IPS-18c (cell line): Measurements from ENCODE around the gene AP1G2.
"Not testable (repeated sequence)": the region's sequence is repeated elsewhere in the genome, so short reads cannot be mapped to it uniquely, and the experiment has no call there.

ENCODE experiments used
- H3K4me3 ChIP-seq: 2 replicates; pipeline ENCODE4 v1.7.0; 2013; ENCODE audit warnings: low read depth, mild to moderate bottlenecking, low read length, moderate library complexity; ENCODE audit not compliant: insufficient read depth
- H3K9me3 ChIP-seq: one replicate; pipeline ENCODE4 v1.6.1; 2013; ENCODE audit warnings: mild to moderate bottlenecking, low read length, moderate library complexity; ENCODE audit not compliant: control insufficient read depth, insufficient read depth

AP1G2 gene, protein sequence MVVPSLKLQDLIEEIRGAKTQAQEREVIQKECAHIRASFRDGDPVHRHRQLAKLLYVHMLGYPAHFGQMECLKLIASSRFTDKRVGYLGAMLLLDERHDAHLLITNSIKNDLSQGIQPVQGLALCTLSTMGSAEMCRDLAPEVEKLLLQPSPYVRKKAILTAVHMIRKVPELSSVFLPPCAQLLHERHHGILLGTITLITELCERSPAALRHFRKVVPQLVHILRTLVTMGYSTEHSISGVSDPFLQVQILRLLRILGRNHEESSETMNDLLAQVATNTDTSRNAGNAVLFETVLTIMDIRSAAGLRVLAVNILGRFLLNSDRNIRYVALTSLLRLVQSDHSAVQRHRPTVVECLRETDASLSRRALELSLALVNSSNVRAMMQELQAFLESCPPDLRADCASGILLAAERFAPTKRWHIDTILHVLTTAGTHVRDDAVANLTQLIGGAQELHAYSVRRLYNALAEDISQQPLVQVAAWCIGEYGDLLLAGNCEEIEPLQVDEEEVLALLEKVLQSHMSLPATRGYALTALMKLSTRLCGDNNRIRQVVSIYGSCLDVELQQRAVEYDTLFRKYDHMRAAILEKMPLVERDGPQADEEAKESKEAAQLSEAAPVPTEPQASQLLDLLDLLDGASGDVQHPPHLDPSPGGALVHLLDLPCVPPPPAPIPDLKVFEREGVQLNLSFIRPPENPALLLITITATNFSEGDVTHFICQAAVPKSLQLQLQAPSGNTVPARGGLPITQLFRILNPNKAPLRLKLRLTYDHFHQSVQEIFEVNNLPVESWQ

DNA sequence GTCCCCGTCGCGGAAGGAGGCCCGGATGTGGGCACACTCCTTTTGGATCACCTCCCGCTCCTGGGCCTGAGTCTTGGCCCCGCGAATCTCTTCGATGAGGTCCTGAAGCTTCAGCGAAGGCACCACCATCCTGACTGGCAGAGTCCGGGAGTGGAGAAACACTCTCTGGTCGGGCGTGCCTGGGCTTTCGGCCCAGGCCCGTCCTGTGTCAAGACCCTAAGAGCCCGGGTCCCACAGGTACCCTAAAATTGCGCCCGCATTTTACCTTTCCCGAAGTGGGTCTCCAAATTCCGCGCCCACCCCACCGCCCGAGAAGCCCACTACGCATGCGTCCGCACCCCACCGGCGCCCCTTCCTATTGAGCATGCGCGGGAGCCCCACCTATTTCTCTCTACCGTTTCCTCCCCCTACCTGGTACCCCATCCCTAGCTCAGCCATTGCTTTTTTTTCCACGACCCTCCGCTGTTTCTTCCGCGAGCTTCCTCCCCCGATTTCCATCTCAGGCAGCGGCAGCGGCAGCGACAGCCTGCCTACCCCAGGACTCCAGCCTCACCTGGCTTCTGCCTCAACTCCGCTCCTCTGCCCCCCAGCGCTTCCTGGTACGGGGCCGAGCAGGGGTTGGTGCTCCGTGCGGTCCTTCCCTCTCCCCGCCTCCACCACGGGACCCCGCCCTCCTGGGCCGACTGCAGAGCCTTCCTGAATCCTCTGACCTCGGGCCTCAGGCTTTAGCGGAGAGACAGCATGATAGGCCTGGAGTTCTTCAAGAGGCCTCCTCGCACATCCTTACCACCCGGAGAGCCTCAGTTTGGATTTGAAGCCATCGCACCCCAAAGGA is at the start of gene AP1G2:
Gene AP1G2 (minus strand): TSS at position 606 of the 835 bp plus-strand sequence. CDS start 477 bp downstream, at position 129.
- Histone ChIP-seq H3K9me3 (peaks cover 2% of the 10 kb centered on the region), H3K4me3 (peak within 1 kb of the TSS; percentile 93)

DNA sequence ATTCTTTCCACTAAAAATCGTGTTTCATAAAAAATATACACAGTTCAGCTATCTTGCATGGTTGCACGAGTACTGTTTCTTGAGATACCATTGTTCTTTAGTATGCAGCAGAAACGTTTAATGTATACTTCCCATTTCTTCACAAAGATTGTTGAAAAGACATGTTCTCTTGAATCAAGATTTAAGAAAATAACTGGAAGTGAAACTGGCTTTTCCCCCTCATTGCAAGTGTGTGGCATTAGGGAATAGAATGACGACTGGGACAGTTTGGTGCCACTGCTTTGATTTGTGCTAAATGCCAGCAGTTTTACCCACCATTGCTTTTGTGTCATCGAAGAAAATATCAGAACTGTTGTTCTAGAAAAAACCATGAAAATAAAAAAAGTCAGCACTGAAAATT is 48.3 kb upstream of the AP1G2 start:
- Histone ChIP-seq H3K9me3 (no peaks in the 10 kb centered on the region), H3K4me3 (no peak overlapping the region)

DNA sequence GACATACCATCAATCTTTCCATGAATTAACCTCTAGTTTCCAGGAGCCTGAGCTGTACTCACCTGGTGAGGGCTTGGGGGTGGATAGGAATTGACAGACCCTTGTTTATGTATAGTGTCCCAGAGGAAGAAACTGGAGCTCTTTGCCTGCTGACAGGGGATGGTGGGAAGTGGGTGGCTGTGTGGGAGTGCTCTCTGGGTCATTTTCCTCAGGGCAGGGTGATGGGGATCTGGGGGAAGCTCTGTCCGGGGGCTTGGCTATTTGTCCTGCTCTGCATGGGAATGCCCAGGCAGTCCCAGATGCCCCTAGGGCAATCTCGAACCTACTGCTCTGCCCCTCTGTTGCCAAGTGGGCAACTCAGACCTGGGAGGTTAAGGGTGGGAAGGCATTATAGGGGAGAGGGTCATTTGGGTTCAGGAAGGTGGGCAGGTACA is 46.8 kb upstream of the AP1G2 start:
- H3K4me3 ChIP-seq: no peak overlapping the region

DNA sequence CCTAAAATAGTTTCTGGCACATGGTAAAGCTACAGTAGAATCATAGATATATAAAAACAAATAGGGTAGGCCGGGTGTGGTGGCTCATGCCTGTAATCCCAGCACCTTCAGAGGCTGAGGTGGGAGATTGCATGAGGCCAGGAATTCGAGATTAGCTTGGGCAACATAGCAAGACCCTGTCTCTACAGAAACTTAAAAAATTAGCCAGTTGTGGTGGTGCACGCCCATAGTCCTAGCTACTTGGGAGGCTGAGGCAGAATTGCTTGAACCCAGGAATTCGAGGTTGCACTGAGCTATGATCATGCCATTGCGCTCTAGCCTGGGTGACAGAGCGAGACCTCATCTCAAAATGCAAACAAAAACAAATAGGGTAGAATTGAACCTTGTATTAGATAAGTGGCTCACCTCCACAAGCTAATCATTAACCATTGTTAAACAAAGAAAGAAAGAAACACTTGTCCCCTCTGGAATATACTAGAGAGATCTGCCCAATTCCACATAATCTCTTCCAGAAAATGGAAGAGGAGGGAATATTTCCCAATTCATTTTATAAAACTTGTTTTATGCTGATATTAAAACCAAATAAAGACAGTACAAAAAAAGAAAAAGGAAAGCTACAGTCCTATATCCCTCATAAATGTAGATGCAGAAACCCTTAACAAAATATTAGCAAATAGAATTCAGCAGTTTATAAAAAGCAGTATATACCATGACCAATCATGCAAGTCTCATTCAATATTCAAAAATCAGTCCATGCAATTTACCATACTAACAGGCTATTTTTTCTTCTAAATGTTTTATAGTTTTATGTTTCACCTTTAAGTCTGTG is 45.9 kb upstream of the AP1G2 start:
- Histone ChIP-seq H3K4me3 (no peak overlapping the region), H3K9me3 (no peaks in the 10 kb centered on the region)

More for the DNA sequence above, 46.8 kb upstream of the AP1G2 start:
- H3K9me3 ChIP-seq: no peaks in the 10 kb centered on the region

DNA sequence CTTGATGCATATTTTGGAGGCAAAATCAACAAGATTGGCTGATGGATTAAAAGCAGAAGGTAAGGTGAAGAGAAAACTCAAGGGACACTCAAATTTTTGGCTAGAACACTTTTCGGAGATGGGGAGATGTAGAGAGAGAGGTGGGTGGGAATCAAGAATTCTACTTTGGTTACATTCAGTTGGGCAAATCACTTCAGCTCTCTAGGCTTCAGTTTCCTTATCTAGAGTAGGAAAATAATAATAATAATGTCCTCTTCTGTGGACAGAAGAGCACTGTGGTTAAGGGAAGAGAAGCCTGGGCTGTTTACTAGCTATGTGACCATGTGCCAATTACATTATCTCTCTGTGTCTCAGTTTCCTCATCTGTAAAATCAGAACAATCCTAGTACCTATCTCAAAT is 45.2 kb upstream of the AP1G2 start:
- no peaks in the 10 kb centered on the region for H3K9me3 ChIP-seq
- no peak overlapping the region for H3K4me3 ChIP-seq

DNA sequence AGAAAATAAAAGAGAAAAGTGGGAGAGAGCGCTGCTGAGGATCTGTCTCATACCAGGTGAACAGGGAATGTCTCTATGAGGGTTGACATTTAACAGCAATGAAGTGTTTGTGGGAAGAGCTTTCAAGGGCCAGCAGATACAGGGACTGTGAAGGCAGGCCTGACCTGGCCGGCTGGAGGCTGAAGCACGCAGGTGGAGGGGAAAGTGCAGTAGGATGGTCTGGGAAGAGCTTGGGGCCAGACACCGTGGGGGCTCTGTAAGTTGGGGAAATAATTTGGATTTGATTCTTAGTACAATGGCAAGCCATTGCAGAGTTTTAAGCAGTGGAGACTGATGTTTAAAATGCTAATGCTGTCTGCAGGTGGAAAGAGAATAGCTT is 44.8 kb upstream of the AP1G2 start:
- Histone ChIP-seq H3K4me3 (no peak overlapping the region), H3K9me3 (no peaks in the 10 kb centered on the region)

DNA sequence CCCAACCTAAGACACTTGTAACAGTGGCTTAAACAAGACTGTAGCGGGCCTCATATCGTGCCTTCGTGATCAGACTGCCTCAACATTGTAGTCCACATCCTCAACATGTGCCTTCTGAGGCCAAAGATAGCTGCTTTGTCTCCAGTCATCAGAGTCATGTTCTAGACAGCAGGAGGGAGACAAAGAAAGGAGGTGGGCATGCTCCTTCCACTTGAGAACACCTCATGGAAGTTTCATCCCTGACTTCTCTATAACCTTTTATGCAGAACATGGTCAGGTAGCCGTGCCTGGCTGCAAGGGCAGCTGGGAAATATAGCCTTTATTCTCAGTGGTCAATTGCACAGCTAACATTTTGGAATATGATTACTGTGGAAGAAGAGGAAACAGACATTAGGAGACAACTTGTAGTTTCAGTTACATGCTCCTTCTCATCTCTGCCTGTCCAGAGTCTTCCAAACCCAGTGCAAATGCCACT is 43.3 kb upstream of the AP1G2 start:
- no peaks in the 10 kb centered on the region for H3K9me3 ChIP-seq
- H3K4me3 ChIP-seq: no peak overlapping the region

DNA sequence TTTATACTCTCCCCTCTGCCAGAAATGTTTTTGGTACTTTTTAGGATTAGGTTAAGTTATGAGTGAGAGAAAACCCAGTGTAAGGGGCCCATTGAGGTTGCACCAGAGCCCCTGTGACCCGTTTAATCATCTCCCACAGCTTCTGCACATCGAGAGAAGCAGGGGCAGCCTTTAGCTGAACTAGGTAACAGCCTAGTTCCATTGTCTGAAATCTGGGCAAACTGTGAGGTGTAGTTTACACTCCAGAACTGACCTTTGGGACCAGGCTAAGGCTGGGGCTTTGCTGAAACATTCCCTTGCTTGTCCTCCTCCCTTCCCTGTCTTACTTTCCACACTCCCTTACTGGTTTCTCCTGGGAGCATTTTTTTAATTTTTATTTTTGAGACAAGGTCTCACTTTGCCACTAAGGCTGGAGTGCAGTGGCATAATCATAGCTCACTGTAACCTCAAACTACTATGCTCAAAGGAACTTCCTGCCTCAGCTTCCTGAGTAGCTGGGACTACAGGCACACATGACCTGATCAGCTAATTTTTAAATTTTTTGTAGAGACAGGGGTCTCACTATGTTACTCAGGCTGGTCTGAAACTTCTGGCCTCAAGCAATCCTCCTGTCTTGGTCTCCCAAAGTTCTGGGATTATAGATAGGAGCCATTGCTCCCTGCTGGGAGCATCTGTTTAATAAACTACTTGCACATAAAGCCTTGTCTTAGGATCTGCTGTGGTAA is 42.7 kb upstream of the AP1G2 start:
- Histone ChIP-seq H3K4me3 (no peak overlapping the region), H3K9me3 (no peaks in the 10 kb centered on the region)

DNA sequence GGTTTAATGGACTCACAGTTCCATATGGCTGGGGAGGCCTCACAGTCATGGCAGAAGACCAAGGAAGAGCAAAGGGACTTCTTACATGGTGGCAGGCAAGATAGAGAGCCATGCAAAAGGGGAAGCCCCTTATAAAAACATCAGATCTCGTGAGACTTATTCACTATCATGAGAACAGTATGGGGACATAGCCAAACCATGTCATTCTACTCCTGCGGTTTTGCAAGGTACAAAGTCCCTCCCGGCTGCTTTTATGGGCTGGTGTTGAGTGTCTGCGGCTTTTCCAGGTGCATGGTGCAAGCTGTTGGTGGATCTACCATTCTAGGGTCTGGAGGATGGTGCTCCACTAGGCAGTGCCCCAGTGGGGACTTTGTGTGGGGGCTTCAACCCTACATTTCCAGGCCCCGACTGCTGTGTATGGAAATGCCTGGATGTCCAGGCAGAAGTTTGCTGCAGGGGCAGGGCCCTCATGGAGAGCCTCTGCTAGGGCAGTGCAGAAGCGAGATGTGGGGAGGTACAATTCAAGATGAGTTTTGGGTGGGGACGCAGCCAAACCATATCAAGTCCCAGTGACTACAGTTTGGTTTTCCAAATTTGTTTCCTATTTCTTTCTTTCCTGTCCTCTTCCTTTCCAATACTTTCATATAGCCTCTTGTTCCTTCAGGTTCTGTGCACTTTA is 42.0 kb upstream of the AP1G2 start:
- H3K9me3 ChIP-seq, H3K4me3 ChIP-seq: not testable (repeated sequence)

DNA sequence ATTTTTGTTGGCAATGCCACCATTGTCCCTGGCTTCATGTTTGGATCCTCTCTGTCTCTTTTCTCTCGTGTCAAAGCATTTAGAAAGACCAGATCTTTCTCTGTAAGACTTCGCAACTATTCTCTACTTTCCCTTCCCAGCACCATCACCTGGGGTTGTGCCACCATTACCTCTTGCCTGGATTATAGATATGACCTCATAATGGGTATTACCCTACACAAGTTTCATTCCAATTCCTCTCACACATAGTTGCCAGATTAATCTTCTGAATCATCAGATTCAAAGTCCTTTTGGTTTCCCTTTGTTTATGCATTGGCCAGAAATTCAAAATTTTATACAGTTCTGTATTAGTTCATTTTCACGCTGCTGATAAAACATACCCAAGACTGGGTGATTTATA is 41.4 kb upstream of the AP1G2 start:
- Histone ChIP-seq H3K4me3 (no peak overlapping the region), H3K9me3 (no peaks in the 10 kb centered on the region)

DNA sequence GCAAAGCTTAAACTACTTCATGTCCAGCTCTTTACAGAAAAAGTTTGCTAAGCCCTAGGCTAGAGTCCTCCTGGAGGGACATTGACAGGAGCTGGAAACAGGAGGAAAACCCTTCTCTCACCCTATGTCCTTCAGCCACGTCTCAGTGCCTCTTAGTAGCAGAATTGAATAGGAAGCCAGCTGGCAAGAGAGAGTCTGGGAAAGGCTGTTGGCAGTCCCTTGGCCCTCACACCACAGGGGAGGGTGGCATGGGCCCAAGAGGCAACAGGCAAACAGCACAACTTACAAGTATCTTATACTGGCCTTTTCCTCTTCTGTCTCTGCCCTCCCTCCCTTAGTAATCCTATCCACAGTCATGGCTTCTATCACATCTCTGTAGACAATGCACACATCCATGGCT is 40.9 kb upstream of the AP1G2 start:
- H3K9me3 ChIP-seq: no peaks in the 10 kb centered on the region
- H3K4me3 ChIP-seq: no peak overlapping the region

DNA sequence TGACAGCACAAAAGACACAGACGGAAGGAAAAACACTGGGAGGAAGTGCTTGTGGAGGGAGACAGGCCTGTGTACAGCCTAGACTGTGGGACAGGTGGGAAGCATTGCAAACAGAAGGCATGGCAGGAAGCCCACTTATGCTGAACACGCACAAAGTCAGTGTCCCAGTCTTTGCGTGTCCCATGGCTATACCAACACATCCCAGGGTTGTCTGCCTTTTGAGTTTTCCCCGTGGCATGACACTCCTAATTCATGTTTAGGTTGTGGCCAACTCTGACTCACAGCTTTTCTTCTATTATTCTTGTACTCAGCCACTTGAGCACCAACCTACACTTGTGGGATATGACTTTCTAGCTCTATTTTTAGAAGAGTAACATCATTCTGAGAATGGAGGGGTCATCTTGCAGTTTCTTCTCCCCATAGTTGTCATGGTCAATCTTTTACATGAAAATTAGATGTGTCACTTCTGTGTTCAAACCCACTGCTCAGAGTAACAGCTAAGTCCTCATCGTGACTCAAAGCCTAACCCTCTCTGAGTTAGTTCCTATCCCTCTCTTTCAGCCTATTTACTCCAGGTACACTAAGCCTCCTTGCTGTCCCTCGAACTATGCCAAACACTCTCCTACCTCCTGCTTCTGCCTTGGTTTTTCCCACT is 38.5 kb upstream of the AP1G2 start:
- no peaks in the 10 kb centered on the region for H3K9me3 ChIP-seq
- no peak overlapping the region for H3K4me3 ChIP-seq

DNA sequence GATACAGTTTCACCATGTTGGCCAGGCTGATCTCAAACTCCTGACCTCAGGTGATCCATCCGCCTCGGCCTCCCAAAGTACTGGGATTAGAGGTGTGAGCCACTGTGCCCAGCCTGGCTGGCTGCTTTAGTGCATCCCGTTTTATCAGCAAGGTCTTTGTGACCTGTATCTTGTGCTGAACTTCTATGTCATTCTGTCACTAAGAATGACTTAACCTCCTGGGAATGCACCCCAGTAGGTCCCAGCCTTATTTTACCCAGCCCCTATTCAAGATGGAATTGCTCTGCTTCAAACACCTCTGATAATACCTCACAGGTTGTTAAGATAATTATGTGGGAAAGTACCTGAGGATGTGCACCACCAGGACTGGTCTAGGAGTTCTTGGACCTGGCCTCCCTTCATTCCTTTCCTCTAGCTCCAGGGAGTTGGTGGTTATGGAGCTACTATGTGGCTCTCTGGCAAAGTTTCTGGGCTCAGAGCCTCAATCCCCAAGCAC is 37.1 kb upstream of the AP1G2 start:
- Histone ChIP-seq H3K9me3 (no peaks in the 10 kb centered on the region), H3K4me3 (no peak overlapping the region)

DNA sequence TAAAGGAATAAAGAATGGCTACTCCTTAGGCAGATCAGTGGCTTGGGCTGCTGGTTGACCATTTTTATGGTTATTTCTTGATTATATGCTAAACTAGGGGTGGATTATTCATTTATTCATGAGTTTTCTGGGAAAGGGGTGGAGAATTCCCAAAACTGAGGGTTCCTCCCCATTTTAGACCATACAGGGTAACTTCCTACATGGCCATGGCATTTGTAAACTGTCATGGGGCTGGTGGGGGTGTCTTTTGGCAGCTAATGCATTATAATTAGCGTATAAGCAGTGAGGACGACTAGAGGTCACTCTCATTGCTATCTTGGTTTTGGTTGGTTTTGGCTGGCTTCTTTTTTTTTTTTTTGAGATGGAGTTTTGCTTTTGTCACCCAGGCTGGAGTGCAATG is 36.6 kb upstream of the AP1G2 start:
- H3K4me3 ChIP-seq: no peak overlapping the region
- no peaks in the 10 kb centered on the region for H3K9me3 ChIP-seq

DNA sequence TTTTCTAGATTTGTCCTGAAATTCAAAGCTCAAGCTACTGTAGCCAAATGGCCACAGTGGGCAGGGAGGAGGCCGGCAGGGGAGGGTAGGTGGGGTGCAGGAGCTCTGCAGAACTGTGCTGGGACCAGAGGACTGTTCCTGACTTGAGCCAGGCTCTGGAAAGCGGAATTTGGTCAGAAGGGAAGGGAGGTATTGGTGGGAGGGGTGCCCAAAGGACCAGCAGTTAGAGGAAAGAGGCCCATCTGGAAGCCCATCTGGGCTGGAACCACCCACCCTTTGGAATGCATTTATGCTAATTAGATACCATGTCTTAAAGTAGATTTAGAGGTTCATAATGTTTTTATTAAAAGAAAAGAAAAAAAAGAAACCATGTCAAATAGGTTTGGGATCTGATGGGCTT is 35.5 kb upstream of the AP1G2 start:
- Histone ChIP-seq H3K9me3 (no peaks in the 10 kb centered on the region), H3K4me3 (no peak overlapping the region)
